NOMO-1 treated with DMSO at 0.1 percent for 48 hours (cell line): ENCODE results near the gene RDH16.
A peak's percentile ranks its signal among the peaks of the same experiment; 100 is the strongest.

Experiments
- DNase-seq: peaks from one replicate; lab custom pipeline; 2025; ENCODE audit not compliant: unreplicated experiment; lab: John Stamatoyannopoulos, UW

Gene RDH16

GRCh38 chr12:56957229-56958052 is at the start of gene RDH16:
Gene RDH16, minus strand, starts transcription at chr12:56957608. Its CDS starts 146 bp downstream, at chr12:56957462.
- no peak for DNase-seq

- DNase-seq = no peak
Observed at GRCh38 chr12:57006809-57007475, 49.5 kb upstream of the RDH16 start.

- peak; percentile 51 for DNase-seq
Observed at GRCh38 chr12:57005980-57006808, 48.8 kb upstream of the RDH16 start, which contains the start of gene ZBTB39. Gene ZBTB39, minus strand, starts transcription at chr12:57006546. Its CDS starts 1,629 bp downstream, at chr12:57004917.

- no peak for DNase-seq
Observed at GRCh38 chr12:57004651-57005050, 47.2 kb upstream of the RDH16 start.

GRCh38 chr12:57003395-57003794 is 46.0 kb upstream of the RDH16 start:
- DNase-seq = no peak

GRCh38 chr12:57001448-57001906 is 44.1 kb upstream of the RDH16 start:
- DNase-seq = peak; percentile 46

GRCh38 chr12:57000393-57000792 is 43.0 kb upstream of the RDH16 start:
- no peak for DNase-seq

GRCh38 chr12:56999456-56999855 is 42.0 kb upstream of the RDH16 start:
- DNase-seq = no peak

GRCh38 chr12:56998981-56999380 is 41.6 kb upstream of the RDH16 start:
- DNase-seq = no peak

GRCh38 chr12:56998316-56998715 is 40.9 kb upstream of the RDH16 start:
- no peak for DNase-seq

- no peak for DNase-seq
Observed at GRCh38 chr12:56996793-56997545, 39.6 kb upstream of the RDH16 start.

- DNase-seq = no peak
Observed at GRCh38 chr12:56995930-56996496, 38.6 kb upstream of the RDH16 start.

- no peak for DNase-seq
Observed at GRCh38 chr12:56995201-56995929, 38.0 kb upstream of the RDH16 start.

- no peak for DNase-seq
Observed at GRCh38 chr12:56994231-56994746, 36.9 kb upstream of the RDH16 start.

- no peak for DNase-seq
Observed at GRCh38 chr12:56993346-56993745, 35.9 kb upstream of the RDH16 start.

GRCh38 chr12:56991319-56992246 is 34.2 kb upstream of the RDH16 start:
- DNase-seq = peak; percentile 21

GRCh38 chr12:56990648-56991318 is 33.4 kb upstream of the RDH16 start:
- no peak for DNase-seq
